ENCODE measurements around the gene EHBP1L1.

DNA sequence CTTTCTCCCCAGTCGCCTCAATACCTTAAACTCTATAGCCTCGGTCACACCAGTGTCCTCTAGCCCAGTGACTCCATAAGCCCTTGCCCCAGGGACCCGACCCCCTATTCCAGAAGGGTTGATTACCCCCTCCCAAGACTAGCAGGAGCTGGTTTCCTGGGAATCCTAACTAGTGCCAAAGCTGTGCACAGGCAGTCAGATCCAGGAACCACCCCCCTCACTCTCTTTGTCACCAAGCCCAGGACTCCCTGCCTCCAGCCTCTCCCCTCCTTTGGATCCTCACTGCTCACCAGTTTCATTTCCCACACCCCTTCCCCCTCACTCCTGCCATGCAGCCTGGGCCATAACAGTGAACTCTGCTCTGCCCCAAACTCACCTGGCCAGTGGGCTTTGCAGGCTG is 27.5 kb upstream of the EHBP1L1 start:
- TF ChIP-seq, protein P1, sequence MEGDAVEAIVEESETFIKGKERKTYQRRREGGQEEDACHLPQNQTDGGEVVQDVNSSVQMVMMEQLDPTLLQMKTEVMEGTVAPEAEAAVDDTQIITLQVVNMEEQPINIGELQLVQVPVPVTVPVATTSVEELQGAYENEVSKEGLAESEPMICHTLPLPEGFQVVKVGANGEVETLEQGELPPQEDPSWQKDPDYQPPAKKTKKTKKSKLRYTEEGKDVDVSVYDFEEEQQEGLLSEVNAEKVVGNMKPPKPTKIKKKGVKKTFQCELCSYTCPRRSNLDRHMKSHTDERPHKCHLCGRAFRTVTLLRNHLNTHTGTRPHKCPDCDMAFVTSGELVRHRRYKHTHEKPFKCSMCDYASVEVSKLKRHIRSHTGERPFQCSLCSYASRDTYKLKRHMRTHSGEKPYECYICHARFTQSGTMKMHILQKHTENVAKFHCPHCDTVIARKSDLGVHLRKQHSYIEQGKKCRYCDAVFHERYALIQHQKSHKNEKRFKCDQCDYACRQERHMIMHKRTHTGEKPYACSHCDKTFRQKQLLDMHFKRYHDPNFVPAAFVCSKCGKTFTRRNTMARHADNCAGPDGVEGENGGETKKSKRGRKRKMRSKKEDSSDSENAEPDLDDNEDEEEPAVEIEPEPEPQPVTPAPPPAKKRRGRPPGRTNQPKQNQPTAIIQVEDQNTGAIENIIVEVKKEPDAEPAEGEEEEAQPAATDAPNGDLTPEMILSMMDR (IDR thresholded peaks at IDR 0.05; ENCODE audit: borderline replicate concordance, extremely low read depth, low read length, poor library complexity, severe bottlenecking) = no peak
- TF ChIP-seq EZH2 (IDR thresholded peaks at IDR 0.05; ENCODE audit: borderline replicate concordance, low read depth, low read length, severe bottlenecking) = no peak

All from DND-41 (cell line).